Measurements from ENCODE around the gene CCT2.

CCT2 gene

GRCh38 chr12:69585189-69586062 is at the start of gene CCT2:
Gene CCT2 (plus strand): TSS chr12:69585459. CDS start chr12:69585522, 63 bp downstream.
- no peak for TF ChIP-seq ZNF274 (IDR thresholded peaks at IDR 0.05; ENCODE audit: low read depth, low read length)
- peak within 1 kb of the TSS; percentile 91 for H3K4me3 ChIP-seq (ENCODE audit: low read length)

GRCh38 chr12:69540987-69541386 is 44.3 kb upstream of the CCT2 start:
- no peak for TF ChIP-seq ZNF274 (IDR thresholded peaks at IDR 0.05; ENCODE audit: low read depth, low read length)
- H3K4me3 ChIP-seq (ENCODE audit: low read length): no peak overlapping the region

GRCh38 chr12:69544087-69544486 is 41.2 kb upstream of the CCT2 start:
- TF ChIP-seq ZNF274 (IDR thresholded peaks at IDR 0.05; ENCODE audit: low read depth, low read length): no peak

GRCh38 chr12:69545081-69545480 is 40.2 kb upstream of the CCT2 start:
- TF ChIP-seq ZNF274 (IDR thresholded peaks at IDR 0.05; ENCODE audit: low read depth, low read length): no peak
- H3K4me3 ChIP-seq (ENCODE audit: low read length): no peak overlapping the region

More at GRCh38 chr12:69544087-69544486, 41.2 kb upstream of the CCT2 start:
- H3K4me3 ChIP-seq (ENCODE audit: low read length): no peak overlapping the region

GRCh38 chr12:69546693-69547438 is 38.4 kb upstream of the CCT2 start:
- no peak for TF ChIP-seq ZNF274 (IDR thresholded peaks at IDR 0.05; ENCODE audit: low read depth, low read length)

GRCh38 chr12:69548687-69549086 is 36.6 kb upstream of the CCT2 start:
- TF ChIP-seq ZNF274 (IDR thresholded peaks at IDR 0.05; ENCODE audit: low read depth, low read length): no peak
- no peak overlapping the region for H3K4me3 ChIP-seq (ENCODE audit: low read length)

More at GRCh38 chr12:69546693-69547438, 38.4 kb upstream of the CCT2 start:
- no peak overlapping the region for H3K4me3 ChIP-seq (ENCODE audit: low read length)

GRCh38 chr12:69550569-69551350 is 34.5 kb upstream of the CCT2 start:
- TF ChIP-seq ZNF274 (IDR thresholded peaks at IDR 0.05; ENCODE audit: low read depth, low read length): no peak
- H3K4me3 ChIP-seq (ENCODE audit: low read length): no peak overlapping the region

GRCh38 chr12:69553628-69554248 is 31.5 kb upstream of the CCT2 start:
- H3K4me3 ChIP-seq (ENCODE audit: low read length): no peak overlapping the region
- TF ChIP-seq ZNF274 (IDR thresholded peaks at IDR 0.05; ENCODE audit: low read depth, low read length): no peak

GRCh38 chr12:69555461-69555860 is 29.8 kb upstream of the CCT2 start:
- H3K4me3 ChIP-seq (ENCODE audit: low read length): no peak overlapping the region
- no peak for TF ChIP-seq ZNF274 (IDR thresholded peaks at IDR 0.05; ENCODE audit: low read depth, low read length)

GRCh38 chr12:69556383-69556782 is 28.9 kb upstream of the CCT2 start:
- H3K4me3 ChIP-seq (ENCODE audit: low read length): no peak overlapping the region
- no peak for TF ChIP-seq ZNF274 (IDR thresholded peaks at IDR 0.05; ENCODE audit: low read depth, low read length)

- no peak overlapping the region for H3K4me3 ChIP-seq (ENCODE audit: low read length)
- no peak for TF ChIP-seq ZNF274 (IDR thresholded peaks at IDR 0.05; ENCODE audit: low read depth, low read length)
These were observed 22.0 kb upstream of the CCT2 start for GRCh38 chr12:69563166-69563762.

GRCh38 chr12:69566603-69567002 is 18.7 kb upstream of the CCT2 start:
- no peak for TF ChIP-seq ZNF274 (IDR thresholded peaks at IDR 0.05; ENCODE audit: low read depth, low read length)
- no peak overlapping the region for H3K4me3 ChIP-seq (ENCODE audit: low read length)

GRCh38 chr12:69569236-69569635 is 16.0 kb upstream of the CCT2 start:
- H3K4me3 ChIP-seq (ENCODE audit: low read length): no peak overlapping the region
- no peak for TF ChIP-seq ZNF274 (IDR thresholded peaks at IDR 0.05; ENCODE audit: low read depth, low read length)
